AG10803 (cell line): ENCODE results near the gene KIAA1958.

ENCODE experiments used
- DNase-seq: peaks from one replicate; pipeline ENCODE4 v3.0.0; 2010; ENCODE audit warnings: low read depth
- H3K4me3 ChIP-seq: 2 replicates; pipeline ENCODE4 v1.5.1; 2011; ENCODE audit warnings: mild to moderate bottlenecking, low read length, control low read depth
- CTCF ChIP-seq: conservative IDR thresholded peaks from 2 replicates; pipeline ENCODE4 v1.5.1; 2011; ENCODE audit warnings: mild to moderate bottlenecking, low read length, control low read depth, inconsistent platforms

The KIAA1958 gene

GRCh38 chr9:112558978-112559377 lies 72.4 kb downstream of the KIAA1958 start:
- DNase-seq: no peak
- TF ChIP-seq CTCF: no peak
- no peak overlapping the region for H3K4me3 ChIP-seq

- no peak for DNase-seq
- no peak overlapping the region for H3K4me3 ChIP-seq
- TF ChIP-seq CTCF: no peak
These were observed 73.2 kb downstream of the KIAA1958 start for GRCh38 chr9:112559629-112560413.

- H3K4me3 ChIP-seq: no peak overlapping the region
- no peak for DNase-seq
- no peak for TF ChIP-seq CTCF
These were observed 75.8 kb downstream of the KIAA1958 start for GRCh38 chr9:112562235-112562958.

DNA sequence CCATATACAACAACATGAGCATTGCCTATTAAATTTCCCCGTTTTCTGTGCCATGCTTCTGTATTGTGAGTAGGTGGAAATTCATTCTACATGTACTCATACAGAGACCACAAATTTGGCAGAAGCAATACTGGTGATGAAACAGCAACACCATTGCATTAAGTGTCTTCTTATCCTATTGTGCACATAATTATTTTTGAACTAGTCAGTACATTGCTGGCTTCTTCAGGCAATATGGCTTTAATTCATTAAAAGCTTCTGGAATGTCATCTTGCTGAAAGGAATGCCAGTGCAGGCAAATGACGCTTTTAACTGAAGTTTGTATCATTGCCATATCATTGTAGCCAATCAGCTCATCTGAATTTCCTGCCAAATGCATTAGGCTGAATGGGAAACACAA lies 82.6 kb downstream of the KIAA1958 start:
- no peak for TF ChIP-seq CTCF
- peak; percentile 100 for DNase-seq
- H3K4me3 ChIP-seq: no peak overlapping the region

GRCh38 chr9:112570671-112571167 lies 84.1 kb downstream of the KIAA1958 start:
- H3K4me3 ChIP-seq: no peak overlapping the region
- peak; percentile 34 for DNase-seq
- TF ChIP-seq CTCF: no peak

GRCh38 chr9:112571624-112572355 lies 85.2 kb downstream of the KIAA1958 start:
- no peak for TF ChIP-seq CTCF
- no peak overlapping the region for H3K4me3 ChIP-seq
- DNase-seq: no peak
